ENCODE measurements around the gene SHROOM2. TPM values are rescaled to one million over a fixed set of nuclear protein-coding genes. Genes with fewer than 3 reads are reported as not detected.

The SHROOM2 gene, protein sequence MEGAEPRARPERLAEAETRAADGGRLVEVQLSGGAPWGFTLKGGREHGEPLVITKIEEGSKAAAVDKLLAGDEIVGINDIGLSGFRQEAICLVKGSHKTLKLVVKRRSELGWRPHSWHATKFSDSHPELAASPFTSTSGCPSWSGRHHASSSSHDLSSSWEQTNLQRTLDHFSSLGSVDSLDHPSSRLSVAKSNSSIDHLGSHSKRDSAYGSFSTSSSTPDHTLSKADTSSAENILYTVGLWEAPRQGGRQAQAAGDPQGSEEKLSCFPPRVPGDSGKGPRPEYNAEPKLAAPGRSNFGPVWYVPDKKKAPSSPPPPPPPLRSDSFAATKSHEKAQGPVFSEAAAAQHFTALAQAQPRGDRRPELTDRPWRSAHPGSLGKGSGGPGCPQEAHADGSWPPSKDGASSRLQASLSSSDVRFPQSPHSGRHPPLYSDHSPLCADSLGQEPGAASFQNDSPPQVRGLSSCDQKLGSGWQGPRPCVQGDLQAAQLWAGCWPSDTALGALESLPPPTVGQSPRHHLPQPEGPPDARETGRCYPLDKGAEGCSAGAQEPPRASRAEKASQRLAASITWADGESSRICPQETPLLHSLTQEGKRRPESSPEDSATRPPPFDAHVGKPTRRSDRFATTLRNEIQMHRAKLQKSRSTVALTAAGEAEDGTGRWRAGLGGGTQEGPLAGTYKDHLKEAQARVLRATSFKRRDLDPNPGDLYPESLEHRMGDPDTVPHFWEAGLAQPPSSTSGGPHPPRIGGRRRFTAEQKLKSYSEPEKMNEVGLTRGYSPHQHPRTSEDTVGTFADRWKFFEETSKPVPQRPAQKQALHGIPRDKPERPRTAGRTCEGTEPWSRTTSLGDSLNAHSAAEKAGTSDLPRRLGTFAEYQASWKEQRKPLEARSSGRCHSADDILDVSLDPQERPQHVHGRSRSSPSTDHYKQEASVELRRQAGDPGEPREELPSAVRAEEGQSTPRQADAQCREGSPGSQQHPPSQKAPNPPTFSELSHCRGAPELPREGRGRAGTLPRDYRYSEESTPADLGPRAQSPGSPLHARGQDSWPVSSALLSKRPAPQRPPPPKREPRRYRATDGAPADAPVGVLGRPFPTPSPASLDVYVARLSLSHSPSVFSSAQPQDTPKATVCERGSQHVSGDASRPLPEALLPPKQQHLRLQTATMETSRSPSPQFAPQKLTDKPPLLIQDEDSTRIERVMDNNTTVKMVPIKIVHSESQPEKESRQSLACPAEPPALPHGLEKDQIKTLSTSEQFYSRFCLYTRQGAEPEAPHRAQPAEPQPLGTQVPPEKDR (N-terminal part only)
- total RNA-seq (2014; rRNA removed; shearing (Covaris generic)) = 20.2 and 27.6 TPM in 2 replicates

DNA sequence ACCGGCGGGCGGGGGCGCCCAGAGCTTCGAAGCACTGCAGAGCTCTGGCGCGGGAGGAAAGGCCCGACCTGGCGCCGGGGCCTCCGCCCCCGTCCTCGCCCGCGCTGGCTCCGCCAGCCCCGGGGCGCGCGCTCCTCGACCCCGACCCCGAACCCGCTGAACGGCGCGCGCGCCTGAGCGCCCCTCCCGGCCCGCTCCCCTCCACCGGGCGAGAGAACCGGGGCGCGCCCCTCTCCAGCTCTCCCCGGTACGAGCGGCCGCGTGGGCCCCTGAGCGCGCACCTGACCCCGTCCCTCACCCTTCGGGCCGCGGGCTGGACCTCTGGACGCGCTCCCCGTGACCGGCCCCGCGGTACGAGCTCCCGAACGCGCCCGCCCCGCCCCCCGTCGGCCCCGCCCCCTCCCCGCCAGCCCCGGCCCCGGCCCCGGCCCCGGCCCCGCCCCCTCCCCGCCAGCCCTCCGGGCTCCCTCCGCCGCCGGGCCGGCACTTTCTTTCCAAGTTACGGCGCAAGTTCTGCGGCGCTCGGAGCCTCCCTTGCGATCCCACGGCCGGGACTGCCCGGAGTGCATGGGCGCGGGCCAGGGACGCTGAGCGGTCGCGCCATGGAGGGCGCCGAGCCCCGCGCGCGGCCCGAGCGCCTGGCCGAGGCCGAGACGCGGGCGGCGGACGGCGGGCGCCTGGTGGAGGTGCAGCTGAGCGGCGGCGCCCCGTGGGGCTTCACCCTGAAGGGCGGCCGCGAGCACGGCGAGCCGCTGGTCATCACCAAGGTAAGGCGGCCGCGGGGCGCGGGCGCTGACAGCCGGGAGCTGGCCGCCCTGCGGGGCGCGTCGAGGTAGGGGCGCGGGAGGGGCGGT, at the start of gene SHROOM2:
Gene SHROOM2, plus strand, starts transcription at position 486 of the 854 bp plus-strand sequence. Its CDS starts 117 bp downstream, at position 603.

DNA sequence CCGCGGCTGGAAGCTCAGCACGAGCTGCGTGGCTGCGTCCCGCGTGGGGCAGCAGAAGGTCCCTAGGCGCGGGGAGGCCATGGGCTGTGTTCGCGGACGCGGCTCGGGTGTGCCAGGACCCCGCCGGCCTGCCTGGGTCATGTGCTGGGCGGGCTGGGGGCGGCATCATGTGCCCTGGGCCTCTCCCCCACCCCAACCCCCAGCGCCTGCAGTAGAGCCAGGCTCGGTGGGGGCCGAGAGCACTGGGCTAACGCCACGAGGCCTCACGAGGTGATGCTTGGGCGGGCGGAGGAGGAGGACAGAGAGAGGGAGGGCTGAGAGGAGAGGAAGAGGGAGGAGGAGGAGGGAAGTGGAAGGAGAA, 20.5 kb upstream of the SHROOM2 start, which contains the start of gene GPR143:
Gene GPR143, minus strand, starts transcription at position 111 of the 361 bp plus-strand sequence. Its CDS starts 30 bp downstream, at position 81.

DNA sequence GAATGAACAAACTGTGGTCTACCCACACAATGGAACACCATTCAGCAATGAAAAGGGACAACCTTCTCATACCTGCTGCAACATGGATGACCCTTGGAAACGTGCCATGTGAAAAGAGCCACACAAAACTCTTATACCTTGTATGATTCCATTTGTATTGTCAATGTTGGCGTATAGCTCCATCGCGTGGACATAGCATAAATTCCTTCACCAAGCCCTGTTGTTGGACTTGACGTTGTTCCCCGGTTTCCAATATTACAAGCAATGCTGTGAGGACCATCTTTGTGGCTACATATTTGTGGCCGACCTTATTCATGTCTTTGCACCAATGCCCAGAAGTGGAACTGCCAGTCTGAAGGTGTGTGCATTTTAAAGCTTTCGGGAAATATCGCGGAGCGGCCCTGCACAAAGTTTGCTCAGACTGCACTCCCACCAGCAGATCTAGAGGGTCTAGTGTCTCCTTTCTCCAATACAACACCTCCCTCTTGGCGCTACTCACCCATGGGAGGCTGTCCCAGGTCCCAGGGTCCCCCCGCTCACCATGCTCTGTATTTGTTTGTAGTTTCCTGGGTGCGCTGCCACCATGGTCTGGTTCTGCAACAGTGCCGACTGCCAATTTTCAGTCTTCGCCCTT, 180.7 kb downstream of the SHROOM2 start, which contains the start of gene CLDN34:
Gene CLDN34, plus strand, starts transcription at position 584 of the 634 bp plus-strand sequence. Its CDS starts 0 bp downstream, at position 584.

Small RNA genes lying within 50 kb of the gene (small RNA-seq; reads per million reads assigned to genes)
- not detected for gene RF00019

Other genes with a start within 250 kb of the SHROOM2 start
- gene GPR143, start 20.6 kb upstream of the SHROOM2 start, total RNA-seq (2014; rRNA removed; shearing (Covaris generic)) = 0.08 TPM in 1 of 2 replicates, not detected in the other
- gene CLDN34, start 180.9 kb downstream of the SHROOM2 start, total RNA-seq (2014; rRNA removed; shearing (Covaris generic)) = 0.13 and 1.4 TPM in 2 replicates